HG03025 (cell line): ENCODE results near the gene CDC25B.

Experiments used
- ATAC-seq: cut with Tn5 transposase; IDR thresholded peaks from one replicate; pipeline ENCODE4 v1.9.1; 2021; ENCODE audit warnings: mild to moderate bottlenecking, moderate library complexity; ENCODE audit not compliant: unreplicated experiment, low FRiP score

Gene CDC25B

GRCh38 chr20:3802524-3803239 lies 6.6 kb downstream of the CDC25B start:
- no peak for ATAC-seq

- ATAC-seq: no peak
Observed at GRCh38 chr20:3803289-3803688, 7.2 kb downstream of the CDC25B start.

GRCh38 chr20:3803854-3804253 lies 7.7 kb downstream of the CDC25B start:
- ATAC-seq: no peak

- ATAC-seq: no peak
Observed at GRCh38 chr20:3804254-3804751, 8.2 kb downstream of the CDC25B start.

- ATAC-seq: no peak
Observed at GRCh38 chr20:3804781-3805180, 8.7 kb downstream of the CDC25B start.

- ATAC-seq: no peak
Observed at GRCh38 chr20:3808544-3808943, 12.4 kb downstream of the CDC25B start.

DNA sequence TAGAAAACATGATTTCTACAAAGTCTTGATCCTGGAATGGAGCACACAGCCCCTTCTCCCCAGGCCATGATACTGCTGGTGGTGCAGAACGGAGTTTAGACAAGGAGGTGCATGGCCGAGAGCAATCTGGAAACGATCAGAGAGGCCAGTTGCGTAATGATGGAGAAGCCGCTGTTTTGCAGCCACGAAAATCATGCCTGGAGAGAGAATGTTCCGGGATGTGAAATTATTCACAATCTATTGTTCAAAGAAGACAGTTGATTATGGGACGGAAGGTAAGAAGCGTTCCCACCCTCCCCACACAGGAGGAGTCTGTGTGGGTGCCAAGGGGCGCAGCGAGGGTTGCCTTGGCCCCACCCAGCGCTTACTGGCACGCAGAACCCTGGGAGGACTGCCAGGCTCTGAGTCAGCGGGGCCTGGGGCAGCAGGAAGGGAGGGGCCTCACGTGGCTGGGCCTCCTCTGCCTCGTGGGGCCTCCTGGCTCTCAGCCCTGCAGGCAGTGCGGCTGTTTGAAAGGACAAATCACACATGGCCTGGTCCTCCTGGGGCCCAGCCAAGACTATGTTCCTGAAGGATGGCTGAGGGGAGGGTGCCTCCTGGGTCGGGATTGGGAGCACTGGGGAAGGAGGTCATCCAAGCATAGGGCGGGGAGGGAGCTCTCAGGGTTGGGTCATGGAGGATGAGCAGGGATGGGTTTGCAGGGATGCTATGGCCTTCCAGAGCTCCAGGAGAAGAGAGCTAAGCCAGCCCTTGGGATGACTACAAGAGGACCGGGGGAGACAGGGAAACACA lies 15.6 kb downstream of the CDC25B start:
- no peak for ATAC-seq

DNA sequence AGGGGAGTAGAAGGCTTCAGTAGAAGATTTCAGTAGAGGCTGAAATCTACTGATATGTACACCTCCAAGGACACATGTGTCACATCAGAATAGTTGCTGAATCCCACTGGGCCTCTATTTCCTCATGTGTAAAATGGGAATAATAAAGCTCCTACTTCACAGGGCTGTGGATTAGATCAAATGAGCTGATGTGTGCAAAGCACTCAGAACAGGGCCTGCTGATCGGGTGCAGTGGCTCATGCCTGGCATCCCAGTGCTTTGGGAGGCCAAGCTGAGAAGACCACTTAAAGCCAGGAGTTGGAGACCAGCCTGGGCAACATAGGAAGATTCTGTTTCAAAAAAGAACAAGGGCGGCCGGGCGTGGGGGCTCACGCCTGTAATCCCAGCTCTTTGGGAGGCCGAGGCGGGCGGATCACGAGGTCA lies 16.2 kb downstream of the CDC25B start:
- no peak for ATAC-seq

GRCh38 chr20:3812975-3813847 lies 17.1 kb downstream of the CDC25B start:
- ATAC-seq: no peak

DNA sequence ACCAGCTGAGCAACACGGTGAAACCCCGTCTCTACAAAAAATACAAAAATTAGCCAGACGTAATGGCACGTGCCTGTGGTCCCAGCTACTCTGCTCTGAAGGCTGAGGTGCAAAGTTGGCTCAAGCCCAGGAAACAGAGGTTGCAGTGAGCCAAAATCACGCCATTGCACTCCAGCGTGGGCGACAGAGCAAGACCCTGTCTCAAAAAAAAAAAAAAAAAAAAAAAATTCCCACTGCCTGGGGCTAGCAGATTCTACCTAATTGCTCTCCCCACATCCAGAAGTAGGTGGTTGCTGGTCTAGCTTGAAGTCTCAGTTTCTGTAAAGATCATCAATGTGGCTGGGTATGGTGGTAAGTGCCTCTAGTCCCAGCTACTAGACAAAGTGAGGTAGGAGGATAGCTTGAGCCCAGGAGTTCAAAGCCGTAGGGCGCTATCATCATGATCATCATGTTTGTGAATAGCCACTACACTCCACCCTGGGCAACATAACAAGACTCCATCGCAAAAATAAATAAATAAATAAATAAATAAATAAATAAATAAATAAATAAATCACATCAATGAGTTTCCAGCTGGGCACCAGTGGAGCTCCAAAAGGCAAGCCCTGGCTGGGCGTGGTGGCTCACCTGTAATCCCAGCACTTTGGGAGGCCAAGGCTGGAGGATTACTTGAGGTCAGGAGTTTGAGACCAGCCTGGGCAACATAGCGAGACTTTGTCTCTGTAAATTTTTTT lies 17.9 kb downstream of the CDC25B start:
- ATAC-seq: no peak

DNA sequence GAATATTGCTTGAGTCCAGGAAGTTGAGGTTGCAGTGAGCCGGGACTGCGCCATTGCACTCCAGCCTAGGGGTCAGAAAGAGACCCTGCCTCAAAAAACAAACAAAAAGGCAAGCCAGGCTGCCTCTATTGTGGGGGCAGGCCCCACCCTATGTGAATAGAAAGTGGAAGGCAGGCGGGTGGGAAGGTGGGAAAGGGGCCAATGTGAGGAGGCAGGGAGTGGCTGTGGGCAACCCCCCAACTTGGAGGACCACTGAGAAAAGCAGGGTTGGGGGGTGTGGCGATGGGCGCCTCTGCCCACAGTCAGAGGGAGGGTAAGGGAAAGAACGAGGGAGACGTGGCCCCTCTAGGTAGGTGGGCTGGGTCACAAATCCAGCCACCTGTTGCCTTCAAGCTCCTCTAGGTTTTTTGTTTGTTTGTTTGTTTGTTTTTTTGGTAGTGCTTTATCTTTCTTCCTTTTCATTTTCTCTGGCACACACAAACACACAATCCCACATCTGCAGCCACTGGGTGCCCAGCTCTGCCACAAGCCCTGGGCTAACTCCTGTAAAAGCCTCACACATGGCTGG lies 18.9 kb downstream of the CDC25B start:
- ATAC-seq: no peak

GRCh38 chr20:3815703-3816315 lies 19.7 kb downstream of the CDC25B start:
- ATAC-seq: no peak

- ATAC-seq: no peak
Observed at GRCh38 chr20:3818155-3819151, 22.3 kb downstream of the CDC25B start.

DNA sequence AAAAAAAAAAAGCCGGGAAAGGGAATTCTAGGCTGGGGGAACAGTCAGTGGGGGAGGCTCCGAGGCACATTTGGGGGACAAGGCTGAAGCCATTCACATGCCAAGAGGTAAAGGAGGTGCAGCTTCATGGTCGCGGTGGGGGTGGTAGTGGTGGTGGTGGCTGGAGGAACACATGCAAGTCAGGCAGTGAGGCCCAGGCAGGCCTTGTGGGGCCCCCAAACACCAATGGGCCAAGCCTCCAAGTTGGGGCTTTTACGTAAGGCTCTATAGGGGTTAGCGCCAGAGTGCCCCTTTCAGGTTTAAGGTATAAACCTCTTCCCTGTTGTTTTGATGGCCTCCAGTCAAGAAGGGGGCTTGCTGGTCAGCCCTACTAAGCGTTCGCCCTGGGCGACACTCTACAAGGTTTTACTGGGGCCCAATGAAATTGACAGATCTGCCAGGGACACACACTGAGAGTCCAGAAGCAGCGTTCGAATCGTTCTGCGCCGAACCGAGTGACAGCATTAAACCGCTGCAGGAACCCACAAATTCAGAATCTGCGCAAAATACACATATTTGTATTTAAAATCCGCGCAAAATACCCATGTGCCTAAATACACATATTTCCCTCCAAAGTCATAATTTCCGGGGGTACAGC lies 23.4 kb downstream of the CDC25B start:
- no peak for ATAC-seq

- ATAC-seq: peak; percentile 84
Observed at GRCh38 chr20:3820048-3820900, 24.2 kb downstream of the CDC25B start, which contains the start of gene AP5S1. AP5S1 (plus strand) TSS chr20:3820547; CDS start chr20:3822118, 1,571 bp downstream.

GRCh38 chr20:3820901-3821727 lies 25.0 kb downstream of the CDC25B start:
- ATAC-seq: peak; percentile 0
